GM23338 (cell line): Measurements from ENCODE around the gene SPRR1B. TPM values are rescaled to one million over a fixed set of nuclear protein-coding genes. Genes with fewer than 3 reads are reported as not detected.

Experiments used
- ATAC-seq: fragments of 200-7000 bp; cut with Tn5 transposase; 3 replicates; pipeline ENCODE4 v1.9.1; 2020
- DNase-seq: peaks from one replicate; pipeline ENCODE4 v3.0.0-alpha.2; 2015; ENCODE audit warnings: low spot score
- H2AFZ ChIP-seq: fragments of 200-600 bp; sonication (generic); 2 replicates; pipeline ENCODE4 v1.8.0; 2016; ENCODE audit warnings: antibody characterized with exemption, mild to moderate bottlenecking, moderate library complexity
- H3F3A ChIP-seq: fragments of 200-600 bp; sonication (generic); replicated peaks from 2 replicates; pipeline ENCODE4 v1.8.0; 2017; ENCODE audit warnings: antibody characterized with exemption, mixed run types, low read depth
- H3K27ac ChIP-seq: fragments of 200-600 bp; sonication (generic); 2 replicates; pipeline ENCODE4 v1.6.1; 2016; ENCODE audit warnings: low read depth
- H3K27me3 ChIP-seq: fragments of 200-600 bp; sonication (generic); 2 replicates; pipeline ENCODE4 v1.8.0; 2016; ENCODE audit warnings: mild to moderate bottlenecking, mixed run types, moderate library complexity; ENCODE audit not compliant: insufficient read depth
- H3K36me3 ChIP-seq: fragments of 200-600 bp; sonication (generic); 2 replicates; pipeline ENCODE4 v1.8.0; 2016; ENCODE audit warnings: mild to moderate bottlenecking; ENCODE audit not compliant: insufficient read depth
- H3K4me1 ChIP-seq: fragments of 200-600 bp; sonication (generic); 2 replicates; pipeline ENCODE4 v1.8.0; 2016; ENCODE audit warnings: mild to moderate bottlenecking, moderate library complexity; ENCODE audit not compliant: insufficient read depth
- H3K4me2 ChIP-seq: fragments of 200-600 bp; sonication (generic); 2 replicates; pipeline ENCODE4 v1.7.1; 2017; ENCODE audit warnings: mixed run types
- H3K4me3 ChIP-seq: fragments of 200-600 bp; sonication (generic); 2 replicates; pipeline ENCODE4 v1.6.1; 2016; ENCODE audit warnings: mixed run types
- H3K79me2 ChIP-seq: fragments of 200-600 bp; sonication (generic); replicated peaks from 2 replicates; pipeline ENCODE4 v1.8.0; 2017; ENCODE audit warnings: mild to moderate bottlenecking; ENCODE audit not compliant: insufficient read depth
- H3K9me2 ChIP-seq: fragments of 200-600 bp; sonication (generic); 2 replicates; pipeline ENCODE4 v1.8.0; 2017; ENCODE audit not compliant: insufficient read depth
- H4K20me1 ChIP-seq: fragments of 200-600 bp; sonication (generic); replicated peaks from 2 replicates; pipeline ENCODE4 v1.8.0; 2017; ENCODE audit warnings: mild to moderate bottlenecking; ENCODE audit not compliant: insufficient read depth
- H3K27ac Mint-ChIP-seq: 2 replicates; pipeline ENCODE4 v1.8.0; 2020; ENCODE audit warnings: inconsistent platforms, mild to moderate bottlenecking, moderate library complexity, mixed read lengths
- H3K27me3 Mint-ChIP-seq: 3 replicates; pipeline ENCODE4 v1.8.0; 2022; ENCODE audit warnings: low read depth, mild to moderate bottlenecking, moderate library complexity, mixed read lengths, inconsistent platforms; ENCODE audit not compliant: insufficient read depth, poor library complexity
- H3K36me3 Mint-ChIP-seq: 3 replicates; pipeline ENCODE4 v1.8.0; 2021; ENCODE audit warnings: low read depth, mild to moderate bottlenecking, inconsistent platforms, moderate library complexity, mixed read lengths
- H3K4me1 Mint-ChIP-seq: 3 replicates; pipeline ENCODE4 v1.8.0; 2020; ENCODE audit warnings: mild to moderate bottlenecking, inconsistent platforms, mixed read lengths
- H3K4me3 Mint-ChIP-seq: 3 replicates; pipeline ENCODE4 v1.8.0; 2021; ENCODE audit warnings: moderate library complexity, mild to moderate bottlenecking, inconsistent platforms, mixed read lengths
- H3K9me3 Mint-ChIP-seq: 3 replicates; pipeline ENCODE4 v1.8.0; 2020; ENCODE audit warnings: moderate library complexity, mild to moderate bottlenecking, inconsistent platforms, mixed read lengths
- CREB1 ChIP-seq: fragments of 250-450 bp; sonication (Bioruptor Pico); IDR thresholded peaks from 2 replicates; pipeline ENCODE4 v1.5.0; 2020; ENCODE audit warnings: low read depth, mild to moderate bottlenecking, moderate library complexity
- EZH2 ChIP-seq: fragments of 200-600 bp; sonication (generic); IDR thresholded peaks from one replicate; pipeline ENCODE4 v1.8.0; 2017; ENCODE audit warnings: antibody characterized with exemption, mild to moderate bottlenecking, low read depth; ENCODE audit not compliant: unreplicated experiment
- EZH2phosphoT487 ChIP-seq: fragments of 200-600 bp; sonication (generic); IDR thresholded peaks from one replicate; pipeline ENCODE4 v1.8.1; 2018; ENCODE audit warnings: antibody characterized with exemption; ENCODE audit not compliant: unreplicated experiment
- NANOG ChIP-seq: IDR thresholded peaks from 2 replicates; pipeline ENCODE4 v1.6.1; 2016; ENCODE audit warnings: antibody characterized with exemption, borderline replicate concordance
- POLR2AphosphoS5 ChIP-seq: IDR thresholded peaks from 2 replicates; pipeline ENCODE4 v1.6.1; 2016; ENCODE audit warnings: antibody characterized with exemption, low read depth
- STAT1 ChIP-seq: IDR thresholded peaks from one replicate; pipeline ENCODE4 v1.6.1; 2016; ENCODE audit warnings: antibody characterized with exemption; ENCODE audit not compliant: unreplicated experiment
- ZNF114 ChIP-seq: fragments of 250-450 bp; sonication (Bioruptor Pico); IDR thresholded peaks from 2 replicates; pipeline ENCODE4 v1.5.0; 2020; ENCODE audit warnings: mild to moderate bottlenecking, moderate library complexity
- ZNF331 ChIP-seq: fragments of 250-450 bp; sonication (Bioruptor Pico); IDR thresholded peaks from 2 replicates; pipeline ENCODE4 v1.5.0; 2020; ENCODE audit warnings: low read depth, mild to moderate bottlenecking, moderate library complexity
- polyA plus RNA-seq: library from polyadenylated mRNA; unstranded; fragments of >200 nt; fragmentation: Nextera tagmentation; extraction: Ambion mirVana; gene quantifications from 2 replicates; pipeline ENCODE4 v1.2.1, GENCODE V29; 2016
- total RNA-seq: library from RNA; depleted of rRNA; stranded (reverse); fragments of >200 nt; shearing (Covaris generic); gene quantifications from 2 replicates; pipeline ENCODE4 v1.2.3, GENCODE V29; 2014
- TF ChIP-seq, protein P1 (sequence below): fragments of 250-450 bp; sonication (Bioruptor Pico); IDR thresholded peaks from 2 replicates; pipeline ENCODE4 v1.5.0; 2020; ENCODE audit warnings: mild to moderate bottlenecking, moderate library complexity
- TF ChIP-seq, protein P2 (sequence below): IDR thresholded peaks from 2 replicates; pipeline ENCODE4 v1.6.1; 2016; ENCODE audit warnings: antibody characterized with exemption
- TF ChIP-seq, protein P3 (sequence below): IDR thresholded peaks from one replicate; pipeline ENCODE4 v1.6.1; 2018; ENCODE audit warnings: antibody characterized with exemption; ENCODE audit not compliant: unreplicated experiment

Gene SPRR1B
- total and polyA plus RNA-seq, 2 experiments from 2014 or later, result not detected

GRCh38 chr1:152986578-152986977 lies 44.4 kb upstream of the SPRR1B start:
- DNase-seq (no peak), ATAC-seq (no peak)
- no peaks in the 10 kb centered on the region for H3K4me1 Mint-ChIP-seq
- peaks cover 7% of the 10 kb centered on the region for H3K27me3 Mint-ChIP-seq
- Histone ChIP-seq H2AFZ (no peak overlapping the region), H3F3A (no peaks in the 10 kb centered on the region), H3K27ac (no peak overlapping the region), H3K4me1 (no peaks in the 10 kb centered on the region), H4K20me1 (no peaks in the 10 kb centered on the region), H3K4me2 (no peak overlapping the region), H3K4me3 (no peak overlapping the region), H3K36me3 (no peaks in the 10 kb centered on the region), H3K9me2 (no peaks in the 10 kb centered on the region), H3K79me2 (no peaks in the 10 kb centered on the region), H3K27me3 (no peaks in the 10 kb centered on the region)
- H3K36me3 Mint-ChIP-seq, result no peaks in the 10 kb centered on the region
- no peak overlapping the region for H3K4me3 Mint-ChIP-seq
- H3K27ac Mint-ChIP-seq, result no peak overlapping the region
- TF ChIP-seq, protein P1, sequence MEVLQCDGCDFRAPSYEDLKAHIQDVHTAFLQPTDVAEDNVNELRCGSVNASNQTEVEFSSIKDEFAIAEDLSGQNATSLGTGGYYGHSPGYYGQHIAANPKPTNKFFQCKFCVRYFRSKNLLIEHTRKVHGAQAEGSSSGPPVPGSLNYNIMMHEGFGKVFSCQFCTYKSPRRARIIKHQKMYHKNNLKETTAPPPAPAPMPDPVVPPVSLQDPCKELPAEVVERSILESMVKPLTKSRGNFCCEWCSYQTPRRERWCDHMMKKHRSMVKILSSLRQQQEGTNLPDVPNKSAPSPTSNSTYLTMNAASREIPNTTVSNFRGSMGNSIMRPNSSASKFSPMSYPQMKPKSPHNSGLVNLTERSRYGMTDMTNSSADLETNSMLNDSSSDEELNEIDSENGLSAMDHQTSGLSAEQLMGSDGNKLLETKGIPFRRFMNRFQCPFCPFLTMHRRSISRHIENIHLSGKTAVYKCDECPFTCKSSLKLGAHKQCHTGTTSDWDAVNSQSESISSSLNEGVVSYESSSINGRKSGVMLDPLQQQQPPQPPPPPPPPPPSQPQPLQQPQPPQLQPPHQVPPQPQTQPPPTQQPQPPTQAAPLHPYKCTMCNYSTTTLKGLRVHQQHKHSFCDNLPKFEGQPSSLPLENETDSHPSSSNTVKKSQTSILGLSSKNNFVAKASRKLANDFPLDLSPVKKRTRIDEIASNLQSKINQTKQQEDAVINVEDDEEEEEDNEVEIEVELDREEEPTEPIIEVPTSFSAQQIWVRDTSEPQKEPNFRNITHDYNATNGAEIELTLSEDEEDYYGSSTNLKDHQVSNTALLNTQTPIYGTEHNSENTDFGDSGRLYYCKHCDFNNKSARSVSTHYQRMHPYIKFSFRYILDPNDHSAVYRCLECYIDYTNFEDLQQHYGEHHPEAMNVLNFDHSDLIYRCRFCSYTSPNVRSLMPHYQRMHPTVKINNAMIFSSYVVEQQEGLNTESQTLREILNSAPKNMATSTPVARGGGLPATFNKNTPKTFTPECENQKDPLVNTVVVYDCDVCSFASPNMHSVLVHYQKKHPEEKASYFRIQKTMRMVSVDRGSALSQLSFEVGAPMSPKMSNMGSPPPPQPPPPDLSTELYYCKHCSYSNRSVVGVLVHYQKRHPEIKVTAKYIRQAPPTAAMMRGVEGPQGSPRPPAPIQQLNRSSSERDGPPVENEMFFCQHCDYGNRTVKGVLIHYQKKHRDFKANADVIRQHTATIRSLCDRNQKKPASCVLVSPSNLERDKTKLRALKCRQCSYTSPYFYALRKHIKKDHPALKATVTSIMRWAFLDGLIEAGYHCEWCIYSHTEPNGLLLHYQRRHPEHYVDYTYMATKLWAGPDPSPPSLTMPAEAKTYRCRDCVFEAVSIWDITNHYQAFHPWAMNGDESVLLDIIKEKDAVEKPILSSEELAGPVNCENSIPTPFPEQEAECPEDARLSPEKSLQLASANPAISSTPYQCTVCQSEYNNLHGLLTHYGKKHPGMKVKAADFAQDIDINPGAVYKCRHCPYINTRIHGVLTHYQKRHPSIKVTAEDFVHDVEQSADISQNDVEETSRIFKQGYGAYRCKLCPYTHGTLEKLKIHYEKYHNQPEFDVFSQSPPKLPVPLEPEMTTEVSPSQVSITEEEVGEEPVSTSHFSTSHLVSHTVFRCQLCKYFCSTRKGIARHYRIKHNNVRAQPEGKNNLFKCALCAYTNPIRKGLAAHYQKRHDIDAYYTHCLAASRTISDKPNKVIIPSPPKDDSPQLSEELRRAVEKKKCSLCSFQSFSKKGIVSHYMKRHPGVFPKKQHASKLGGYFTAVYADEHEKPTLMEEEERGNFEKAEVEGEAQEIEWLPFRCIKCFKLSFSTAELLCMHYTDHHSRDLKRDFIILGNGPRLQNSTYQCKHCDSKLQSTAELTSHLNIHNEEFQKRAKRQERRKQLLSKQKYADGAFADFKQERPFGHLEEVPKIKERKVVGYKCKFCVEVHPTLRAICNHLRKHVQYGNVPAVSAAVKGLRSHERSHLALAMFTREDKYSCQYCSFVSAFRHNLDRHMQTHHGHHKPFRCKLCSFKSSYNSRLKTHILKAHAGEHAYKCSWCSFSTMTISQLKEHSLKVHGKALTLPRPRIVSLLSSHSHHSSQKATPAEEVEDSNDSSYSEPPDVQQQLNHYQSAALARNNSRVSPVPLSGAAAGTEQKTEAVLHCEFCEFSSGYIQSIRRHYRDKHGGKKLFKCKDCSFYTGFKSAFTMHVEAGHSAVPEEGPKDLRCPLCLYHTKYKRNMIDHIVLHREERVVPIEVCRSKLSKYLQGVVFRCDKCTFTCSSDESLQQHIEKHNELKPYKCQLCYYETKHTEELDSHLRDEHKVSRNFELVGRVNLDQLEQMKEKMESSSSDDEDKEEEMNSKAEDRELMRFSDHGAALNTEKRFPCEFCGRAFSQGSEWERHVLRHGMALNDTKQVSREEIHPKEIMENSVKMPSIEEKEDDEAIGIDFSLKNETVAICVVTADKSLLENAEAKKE (CRISPR knock-in tag), result no peak
- no peak for TF ChIP-seq STAT1
- no peak for TF ChIP-seq CREB1 (CRISPR knock-in tag)
- no peak for TF ChIP-seq POLR2AphosphoS5
- TF ChIP-seq, protein P2, sequence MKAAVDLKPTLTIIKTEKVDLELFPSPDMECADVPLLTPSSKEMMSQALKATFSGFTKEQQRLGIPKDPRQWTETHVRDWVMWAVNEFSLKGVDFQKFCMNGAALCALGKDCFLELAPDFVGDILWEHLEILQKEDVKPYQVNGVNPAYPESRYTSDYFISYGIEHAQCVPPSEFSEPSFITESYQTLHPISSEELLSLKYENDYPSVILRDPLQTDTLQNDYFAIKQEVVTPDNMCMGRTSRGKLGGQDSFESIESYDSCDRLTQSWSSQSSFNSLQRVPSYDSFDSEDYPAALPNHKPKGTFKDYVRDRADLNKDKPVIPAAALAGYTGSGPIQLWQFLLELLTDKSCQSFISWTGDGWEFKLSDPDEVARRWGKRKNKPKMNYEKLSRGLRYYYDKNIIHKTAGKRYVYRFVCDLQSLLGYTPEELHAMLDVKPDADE, result no peak
- TF ChIP-seq, protein P3, sequence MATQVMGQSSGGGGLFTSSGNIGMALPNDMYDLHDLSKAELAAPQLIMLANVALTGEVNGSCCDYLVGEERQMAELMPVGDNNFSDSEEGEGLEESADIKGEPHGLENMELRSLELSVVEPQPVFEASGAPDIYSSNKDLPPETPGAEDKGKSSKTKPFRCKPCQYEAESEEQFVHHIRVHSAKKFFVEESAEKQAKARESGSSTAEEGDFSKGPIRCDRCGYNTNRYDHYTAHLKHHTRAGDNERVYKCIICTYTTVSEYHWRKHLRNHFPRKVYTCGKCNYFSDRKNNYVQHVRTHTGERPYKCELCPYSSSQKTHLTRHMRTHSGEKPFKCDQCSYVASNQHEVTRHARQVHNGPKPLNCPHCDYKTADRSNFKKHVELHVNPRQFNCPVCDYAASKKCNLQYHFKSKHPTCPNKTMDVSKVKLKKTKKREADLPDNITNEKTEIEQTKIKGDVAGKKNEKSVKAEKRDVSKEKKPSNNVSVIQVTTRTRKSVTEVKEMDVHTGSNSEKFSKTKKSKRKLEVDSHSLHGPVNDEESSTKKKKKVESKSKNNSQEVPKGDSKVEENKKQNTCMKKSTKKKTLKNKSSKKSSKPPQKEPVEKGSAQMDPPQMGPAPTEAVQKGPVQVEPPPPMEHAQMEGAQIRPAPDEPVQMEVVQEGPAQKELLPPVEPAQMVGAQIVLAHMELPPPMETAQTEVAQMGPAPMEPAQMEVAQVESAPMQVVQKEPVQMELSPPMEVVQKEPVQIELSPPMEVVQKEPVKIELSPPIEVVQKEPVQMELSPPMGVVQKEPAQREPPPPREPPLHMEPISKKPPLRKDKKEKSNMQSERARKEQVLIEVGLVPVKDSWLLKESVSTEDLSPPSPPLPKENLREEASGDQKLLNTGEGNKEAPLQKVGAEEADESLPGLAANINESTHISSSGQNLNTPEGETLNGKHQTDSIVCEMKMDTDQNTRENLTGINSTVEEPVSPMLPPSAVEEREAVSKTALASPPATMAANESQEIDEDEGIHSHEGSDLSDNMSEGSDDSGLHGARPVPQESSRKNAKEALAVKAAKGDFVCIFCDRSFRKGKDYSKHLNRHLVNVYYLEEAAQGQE, result no peak
- no peak for TF ChIP-seq ZNF331
- no peak for TF ChIP-seq ZNF114 (CRISPR knock-in tag)
- TF ChIP-seq EZH2phosphoT487, result no peak
- no peak for TF ChIP-seq NANOG
- TF ChIP-seq EZH2, result no peak
- no peaks in the 10 kb centered on the region; the same call in 2 of the 3 replicates for H3K9me3 Mint-ChIP-seq
